SU-DHL-6 (cell line): ENCODE measurements around the gene PHETA1.

Source experiments
- CTCF ChIP-seq: fragments of 200-600 bp; sonication (generic); IDR thresholded peaks from one replicate; pipeline ENCODE4 v1.5.1; 2017; ENCODE audit warnings: antibody characterized with exemption, mild to moderate bottlenecking, low read length, moderate library complexity; ENCODE audit not compliant: insufficient read depth, poor library complexity, severe bottlenecking
- EZH2phosphoT487 ChIP-seq: fragments of 200-600 bp; sonication (generic), shearing (Covaris generic); conservative IDR thresholded peaks from 2 replicates; pipeline ENCODE4 v1.6.1; 2018; ENCODE audit warnings: mild to moderate bottlenecking, antibody characterized with exemption, low read length, moderate library complexity, mixed read lengths

GRCh38 chr12:111335811-111336210, 33.1 kb downstream of the PHETA1 start:
- TF ChIP-seq CTCF (no peak), EZH2phosphoT487 (no peak)
